ENCODE measurements around the gene PRPF6.

Gene PRPF6

DNA sequence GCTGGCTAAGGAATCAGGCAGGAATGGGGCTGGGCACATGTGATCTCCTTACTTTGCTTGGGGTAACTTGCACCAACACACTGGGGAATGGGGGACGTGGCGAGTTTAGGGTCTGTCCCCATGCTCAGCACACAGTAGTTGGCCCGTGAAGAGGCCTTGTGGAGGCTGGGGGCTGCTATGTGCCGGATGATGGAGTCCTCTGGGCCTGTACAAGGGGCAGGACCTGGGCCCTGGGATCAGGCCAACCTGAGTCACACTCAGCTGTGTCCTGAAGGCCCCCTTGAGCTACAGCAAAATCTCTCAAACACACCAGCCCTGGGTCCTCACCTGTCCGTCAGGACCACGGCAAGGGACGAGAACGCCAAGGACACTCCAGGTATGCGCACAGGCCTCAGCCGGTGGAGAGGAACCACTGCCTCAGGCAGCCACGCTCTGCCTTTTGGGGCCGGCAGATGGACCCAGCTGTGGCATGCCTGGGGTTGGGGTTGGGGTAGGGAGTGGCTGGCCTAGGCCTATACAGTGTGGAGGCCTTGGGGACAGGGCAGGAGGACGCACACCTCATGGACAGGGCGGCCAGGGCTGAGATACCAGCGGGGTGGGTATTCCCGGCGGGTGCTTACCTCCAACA, 35.8 kb upstream of the PRPF6 start:
- Histone ChIP-seq H3K27me3 (ENCODE audit: insufficient read depth, low read length, poor library complexity, severe bottlenecking) (no peaks in the 10 kb centered on the region), H3K4me3 (ENCODE audit: low read length, poor library complexity, severe bottlenecking) (no peak overlapping the region), H3K4me1 (ENCODE audit: insufficient read depth, low read length, poor library complexity, severe bottlenecking) (peaks cover 9% of the 10 kb centered on the region), H3K79me2 (ENCODE audit: insufficient read depth, low read length) (peaks cover 38% of the 10 kb centered on the region), H3K9ac (ENCODE audit: low read depth, low read length, poor library complexity, severe bottlenecking) (no peak overlapping the region), H3K9me2 (replicated peaks; ENCODE audit: low read depth, low read length) (no peaks in the 10 kb centered on the region), H3F3A (ENCODE audit: low read depth) (peaks cover 14% of the 10 kb centered on the region), H4K20me1 (ENCODE audit: insufficient read depth, low read length, poor library complexity, severe bottlenecking) (peaks cover 49% of the 10 kb centered on the region), H3K36me3 (ENCODE audit: insufficient read depth, low read length) (peaks cover 54% of the 10 kb centered on the region; the same call in 1 of the 2 replicates), H3K4me2 (ENCODE audit: low read depth, low read length, poor library complexity, severe bottlenecking) (no peak overlapping the region), H3K9me3 (ENCODE audit: insufficient read depth, low read depth, low read length) (no peaks in the 10 kb centered on the region), H2AFZ (ENCODE audit: low read length) (no peak overlapping the region)
- TF ChIP-seq, protein P1, sequence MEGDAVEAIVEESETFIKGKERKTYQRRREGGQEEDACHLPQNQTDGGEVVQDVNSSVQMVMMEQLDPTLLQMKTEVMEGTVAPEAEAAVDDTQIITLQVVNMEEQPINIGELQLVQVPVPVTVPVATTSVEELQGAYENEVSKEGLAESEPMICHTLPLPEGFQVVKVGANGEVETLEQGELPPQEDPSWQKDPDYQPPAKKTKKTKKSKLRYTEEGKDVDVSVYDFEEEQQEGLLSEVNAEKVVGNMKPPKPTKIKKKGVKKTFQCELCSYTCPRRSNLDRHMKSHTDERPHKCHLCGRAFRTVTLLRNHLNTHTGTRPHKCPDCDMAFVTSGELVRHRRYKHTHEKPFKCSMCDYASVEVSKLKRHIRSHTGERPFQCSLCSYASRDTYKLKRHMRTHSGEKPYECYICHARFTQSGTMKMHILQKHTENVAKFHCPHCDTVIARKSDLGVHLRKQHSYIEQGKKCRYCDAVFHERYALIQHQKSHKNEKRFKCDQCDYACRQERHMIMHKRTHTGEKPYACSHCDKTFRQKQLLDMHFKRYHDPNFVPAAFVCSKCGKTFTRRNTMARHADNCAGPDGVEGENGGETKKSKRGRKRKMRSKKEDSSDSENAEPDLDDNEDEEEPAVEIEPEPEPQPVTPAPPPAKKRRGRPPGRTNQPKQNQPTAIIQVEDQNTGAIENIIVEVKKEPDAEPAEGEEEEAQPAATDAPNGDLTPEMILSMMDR (conservative IDR thresholded peaks at IDR 0.05; ENCODE audit: low read length) = no peak
- no peak for TF ChIP-seq EZH2phosphoT487 (IDR thresholded peaks at IDR 0.05; ENCODE audit: borderline replicate concordance)

DNA sequence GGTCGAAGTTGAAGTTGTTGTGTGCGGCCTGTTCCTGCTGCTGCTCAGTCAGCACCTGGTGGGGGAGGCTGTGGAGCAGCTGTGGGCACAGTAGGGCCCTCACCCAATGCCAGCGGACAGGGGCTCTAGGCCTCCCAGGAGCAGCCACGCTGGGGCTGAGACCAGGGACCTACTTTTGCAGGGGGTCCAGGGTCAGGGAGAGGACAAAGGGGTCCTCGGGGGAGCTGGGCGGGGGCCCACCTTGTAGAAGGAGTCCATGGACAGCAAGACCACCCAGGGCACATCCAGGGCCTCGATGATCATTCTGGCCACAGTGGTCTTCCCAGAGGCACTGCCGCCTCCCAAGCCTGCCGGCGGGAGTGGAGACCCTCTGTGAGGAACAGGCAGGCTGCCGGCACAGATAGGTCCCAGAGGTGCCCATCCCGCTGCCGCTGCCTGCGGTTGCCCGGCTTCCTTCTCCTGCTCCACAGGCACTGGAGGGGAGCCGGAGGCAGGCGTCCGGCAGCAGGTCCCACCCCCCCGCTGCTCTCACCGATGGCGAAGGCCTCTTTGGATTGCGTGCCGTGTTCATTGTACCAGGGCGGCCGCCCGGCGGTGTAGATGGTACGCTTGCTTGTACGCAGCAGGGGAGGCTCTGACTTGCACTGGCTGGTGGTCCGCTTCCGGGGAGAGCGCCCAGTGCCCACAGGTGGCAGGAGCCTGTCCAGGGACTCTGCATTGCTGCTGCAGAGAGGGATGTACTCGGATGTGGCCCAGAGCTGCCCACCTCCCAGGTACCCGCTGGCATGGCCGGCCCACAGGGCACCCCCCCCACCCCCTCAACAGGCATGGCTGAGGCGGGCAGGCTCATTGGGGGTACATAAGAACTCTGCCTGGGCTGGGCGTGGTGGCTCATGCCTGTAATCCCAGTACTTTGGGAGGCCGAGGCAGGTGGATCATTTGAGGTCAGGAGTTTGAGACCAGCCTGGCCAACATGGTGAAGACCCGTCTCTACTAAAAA, 34.7 kb upstream of the PRPF6 start:
- Histone ChIP-seq H3K4me1 (ENCODE audit: insufficient read depth, low read length, poor library complexity, severe bottlenecking) (peaks cover 11% of the 10 kb centered on the region), H3K4me3 (ENCODE audit: low read length, poor library complexity, severe bottlenecking) (no peak overlapping the region), H2AFZ (ENCODE audit: low read length) (no peak overlapping the region), H3K4me2 (ENCODE audit: low read depth, low read length, poor library complexity, severe bottlenecking) (no peak overlapping the region), H3K79me2 (ENCODE audit: insufficient read depth, low read length) (peaks cover 49% of the 10 kb centered on the region), H3K36me3 (ENCODE audit: insufficient read depth, low read length) (peaks cover 44% of the 10 kb centered on the region; the same call in 1 of the 2 replicates), H3F3A (ENCODE audit: low read depth) (peaks cover 14% of the 10 kb centered on the region), H3K27me3 (ENCODE audit: insufficient read depth, low read length, poor library complexity, severe bottlenecking) (no peaks in the 10 kb centered on the region), H3K9ac (ENCODE audit: low read depth, low read length, poor library complexity, severe bottlenecking) (no peak overlapping the region), H3K9me3 (ENCODE audit: insufficient read depth, low read depth, low read length) (no peaks in the 10 kb centered on the region), H4K20me1 (ENCODE audit: insufficient read depth, low read length, poor library complexity, severe bottlenecking) (peaks cover 58% of the 10 kb centered on the region), H3K9me2 (replicated peaks; ENCODE audit: low read depth, low read length) (no peaks in the 10 kb centered on the region)
- no peak for TF ChIP-seq EZH2phosphoT487 (IDR thresholded peaks at IDR 0.05; ENCODE audit: borderline replicate concordance)
- TF ChIP-seq, protein P1 (conservative IDR thresholded peaks at IDR 0.05; ENCODE audit: low read length) = no peak

DNA sequence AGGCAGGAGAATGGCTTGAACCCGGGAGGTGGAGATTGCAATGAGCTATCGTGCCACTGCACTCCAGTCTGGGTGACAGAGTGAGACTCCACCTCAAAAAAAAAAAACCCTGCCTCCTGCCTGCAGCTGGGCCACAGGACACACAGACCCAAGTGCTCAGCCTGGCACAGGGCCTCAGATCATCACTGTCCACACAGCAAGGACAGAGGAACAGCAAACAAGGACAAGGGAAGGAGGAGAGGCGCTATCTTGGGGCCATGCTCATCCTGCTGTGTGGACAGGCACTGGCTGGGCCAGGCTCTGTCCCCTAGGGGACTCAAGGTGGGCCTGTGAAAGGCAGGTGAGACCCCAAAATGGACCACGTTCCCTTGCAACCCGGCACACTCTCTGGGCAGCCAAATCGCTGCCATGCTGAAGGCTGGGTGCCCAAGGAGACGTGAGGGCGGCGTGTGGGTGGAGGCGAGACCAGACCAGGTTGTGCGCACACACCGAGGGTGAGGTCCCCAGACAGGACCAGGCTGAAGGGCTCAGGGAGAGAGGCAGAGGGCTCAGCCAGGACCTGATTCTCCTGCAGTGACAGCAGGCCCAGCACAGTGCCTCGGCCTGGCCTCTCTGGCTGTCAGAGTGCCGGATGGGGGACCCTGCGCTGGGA, 33.8 kb upstream of the PRPF6 start:
- H3K79me2 ChIP-seq (ENCODE audit: insufficient read depth, low read length) = peaks cover 58% of the 10 kb centered on the region

More for the DNA sequence above, 33.8 kb upstream of the PRPF6 start:
- Histone ChIP-seq H3K4me2 (ENCODE audit: low read depth, low read length, poor library complexity, severe bottlenecking) (no peak overlapping the region), H4K20me1 (ENCODE audit: insufficient read depth, low read length, poor library complexity, severe bottlenecking) (peaks cover 64% of the 10 kb centered on the region), H3K4me1 (ENCODE audit: insufficient read depth, low read length, poor library complexity, severe bottlenecking) (peaks cover 19% of the 10 kb centered on the region), H3K9ac (ENCODE audit: low read depth, low read length, poor library complexity, severe bottlenecking) (no peak overlapping the region), H2AFZ (ENCODE audit: low read length) (no peak overlapping the region), H3K27me3 (ENCODE audit: insufficient read depth, low read length, poor library complexity, severe bottlenecking) (no peaks in the 10 kb centered on the region), H3K4me3 (ENCODE audit: low read length, poor library complexity, severe bottlenecking) (no peak overlapping the region), H3K36me3 (ENCODE audit: insufficient read depth, low read length) (peaks cover 40% of the 10 kb centered on the region; the same call in 1 of the 2 replicates), H3K9me3 (ENCODE audit: insufficient read depth, low read depth, low read length) (no peaks in the 10 kb centered on the region), H3F3A (ENCODE audit: low read depth) (peaks cover 14% of the 10 kb centered on the region), H3K9me2 (replicated peaks; ENCODE audit: low read depth, low read length) (no peaks in the 10 kb centered on the region)
- TF ChIP-seq EZH2phosphoT487 (IDR thresholded peaks at IDR 0.05; ENCODE audit: borderline replicate concordance) = no peak
- TF ChIP-seq, protein P1 (conservative IDR thresholded peaks at IDR 0.05; ENCODE audit: low read length) = no peak

All from Loucy (cell line).